ENCODE results near the gene DNAAF1.

DNAAF1 gene

DNA sequence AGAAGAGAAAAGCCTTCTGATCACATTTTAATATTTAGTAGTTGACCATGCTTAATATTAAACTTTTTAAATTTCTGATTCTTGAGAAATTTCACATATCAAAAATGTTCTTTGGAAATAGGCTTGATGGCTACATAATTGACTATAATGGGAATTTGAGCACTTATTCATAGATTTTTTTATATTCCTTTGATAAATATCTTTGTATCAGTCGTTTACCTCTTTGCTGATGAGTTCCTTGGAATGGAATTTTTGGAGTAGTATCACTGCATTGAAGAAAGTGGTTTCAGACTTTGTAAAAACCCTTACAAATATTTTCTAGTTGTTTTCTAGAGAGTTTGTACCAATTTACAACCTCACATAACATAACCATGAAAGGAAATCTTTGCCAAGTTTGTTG lies 14.7 kb downstream of the DNAAF1 start:
- DNase-seq (ENCODE audit: low read depth, low spot score) = no peak

DNA sequence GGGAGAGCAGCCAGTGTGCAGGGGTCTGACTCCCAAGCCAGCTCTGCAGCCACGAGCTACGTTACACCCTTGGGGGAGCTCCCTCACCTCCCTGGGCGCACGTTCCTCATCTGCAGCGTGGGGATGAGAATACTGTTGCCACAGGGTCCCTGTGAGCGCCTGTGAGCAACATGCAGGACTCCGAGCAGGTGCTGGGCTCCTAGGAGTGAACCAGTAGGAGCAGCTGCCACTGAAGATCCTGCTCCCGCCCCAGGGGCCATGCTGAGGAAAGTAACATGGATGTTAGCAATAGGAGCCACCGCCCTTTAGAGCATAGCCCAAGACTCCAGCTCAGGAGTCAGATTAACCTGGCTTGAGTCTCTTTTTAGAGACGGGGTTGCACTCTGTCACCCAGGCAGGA lies 15.9 kb downstream of the DNAAF1 start:
- no peak for DNase-seq (ENCODE audit: low read depth, low spot score)

DNA sequence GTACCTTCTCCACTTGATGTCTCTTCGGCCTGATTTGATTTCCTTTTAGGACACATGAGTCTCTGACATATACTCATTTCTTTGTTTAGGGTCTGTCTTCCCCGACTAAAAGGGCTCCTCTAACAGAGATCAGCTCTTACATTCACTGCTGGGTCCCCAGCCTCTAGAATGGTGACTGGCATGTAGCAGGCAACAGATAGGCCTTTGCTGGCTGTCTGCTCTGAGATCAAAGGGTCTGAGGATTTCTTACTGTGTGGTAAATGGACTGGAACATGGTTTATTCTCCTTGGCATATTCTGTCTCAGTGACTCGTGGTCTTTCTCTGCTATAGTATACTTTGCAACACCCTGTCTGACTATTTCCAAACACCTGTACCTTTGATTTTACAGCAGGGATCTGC lies 16.7 kb downstream of the DNAAF1 start:
- no peak for DNase-seq (ENCODE audit: low read depth, low spot score)

DNA sequence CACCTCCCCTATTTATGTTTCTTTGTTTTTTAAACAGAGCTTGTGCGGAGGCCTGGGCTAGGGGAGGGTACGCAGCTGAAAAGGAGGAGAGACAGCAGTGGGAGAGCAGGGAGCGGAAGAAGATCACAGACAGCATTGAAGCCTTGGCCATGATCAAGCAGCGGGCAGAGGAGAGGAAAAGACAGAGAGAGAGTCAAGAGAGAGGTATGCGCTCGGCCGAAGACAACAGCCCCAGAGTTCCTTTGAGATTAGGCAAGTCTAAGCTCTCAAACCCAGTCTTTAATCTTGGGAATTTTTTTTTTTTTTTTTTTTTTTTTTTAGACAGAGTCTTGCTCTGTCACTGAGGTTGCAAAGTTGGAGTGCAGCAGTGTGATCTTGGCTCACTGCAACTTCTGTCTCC lies 20.6 kb downstream of the DNAAF1 start:
- no peak for DNase-seq (ENCODE audit: low read depth, low spot score)

DNA sequence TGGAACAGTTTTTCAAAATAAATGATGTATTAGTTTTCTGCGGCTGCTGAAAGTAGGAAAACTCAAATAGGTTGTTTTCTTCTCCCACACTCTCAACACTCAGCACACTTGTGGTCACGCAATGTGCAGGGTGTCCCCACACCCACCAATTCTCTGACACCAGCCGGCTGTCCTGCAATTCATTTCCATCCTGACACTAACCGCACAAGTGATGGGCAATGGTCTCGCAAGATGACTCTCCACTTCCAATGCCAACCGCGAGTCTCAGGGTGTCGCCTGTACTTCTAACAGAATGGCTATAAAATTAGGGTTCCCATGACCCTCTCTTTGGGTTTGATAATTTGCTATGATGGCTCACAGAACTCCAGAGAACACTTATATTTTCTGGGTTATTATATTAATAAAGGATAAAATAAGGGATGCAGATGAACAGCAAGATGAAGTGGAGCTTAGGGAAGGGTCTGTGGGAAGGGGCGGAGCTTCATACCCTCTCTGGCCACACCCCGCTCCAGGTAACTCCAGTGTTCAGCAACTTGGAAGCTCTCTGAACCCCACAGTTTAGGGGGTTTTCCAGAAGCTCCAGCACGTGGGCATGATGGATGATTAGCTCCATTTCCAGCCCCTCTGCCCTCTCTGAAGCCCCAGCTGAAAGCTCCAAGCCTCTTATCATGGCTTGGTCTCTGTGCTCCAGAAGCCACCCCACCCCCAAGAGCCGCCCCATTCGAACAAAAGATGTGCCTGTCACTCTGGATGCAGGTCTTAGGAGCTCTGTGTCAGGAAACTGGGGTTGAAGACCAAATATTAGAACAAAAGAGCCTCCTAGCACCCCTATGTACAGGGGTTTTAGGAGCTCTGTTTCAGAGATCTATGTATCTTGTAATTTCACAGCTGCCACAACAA lies 21.9 kb downstream of the DNAAF1 start:
- no peak for DNase-seq (ENCODE audit: low read depth, low spot score)

DNA sequence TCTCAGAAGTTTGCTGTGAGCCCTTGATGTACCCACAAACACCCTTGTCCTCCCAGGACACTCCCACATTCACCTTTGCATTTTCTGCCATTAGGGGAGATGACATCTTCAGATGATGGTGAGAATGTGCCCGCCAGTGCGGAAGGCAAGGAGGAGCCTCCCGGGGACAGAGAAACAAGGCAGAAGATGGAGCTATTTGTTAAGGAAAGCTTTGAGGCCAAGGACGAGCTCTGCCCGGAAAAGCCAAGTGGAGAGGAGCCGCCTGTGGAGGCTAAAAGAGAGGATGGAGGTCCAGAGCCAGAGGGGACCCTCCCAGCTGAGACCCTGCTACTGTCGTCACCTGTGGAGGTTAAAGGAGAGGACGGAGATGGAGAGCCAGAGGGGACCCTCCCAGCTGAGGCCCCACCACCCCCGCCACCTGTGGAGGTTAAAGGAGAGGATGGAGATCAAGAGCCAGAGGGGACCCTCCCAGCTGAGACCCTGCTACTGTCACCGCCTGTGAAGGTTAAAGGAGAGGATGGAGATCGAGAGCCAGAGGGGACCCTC lies 24.7 kb downstream of the DNAAF1 start:
- DNase-seq (ENCODE audit: low read depth, low spot score) = no peak

DNA sequence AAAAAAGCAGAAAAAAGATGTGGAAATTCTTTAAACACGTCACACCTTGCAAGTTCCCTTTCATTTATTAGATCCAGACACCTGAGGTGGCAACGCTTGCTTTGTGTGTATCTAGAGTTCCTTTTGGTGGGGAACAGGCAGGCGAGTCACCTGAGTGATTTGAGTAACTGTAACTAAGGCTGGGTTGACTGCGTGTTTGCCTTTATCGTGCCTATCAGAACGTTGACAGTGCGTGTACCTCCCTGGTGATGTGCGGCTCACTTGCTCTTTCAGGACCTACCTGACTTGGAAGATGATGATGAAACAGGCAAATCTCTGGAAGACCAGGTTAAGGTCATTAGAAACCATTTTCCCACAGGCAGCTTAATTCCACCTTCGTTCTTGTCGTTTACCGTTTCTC lies 29.3 kb downstream of the DNAAF1 start:
- no peak for DNase-seq (ENCODE audit: low read depth, low spot score)

DNA sequence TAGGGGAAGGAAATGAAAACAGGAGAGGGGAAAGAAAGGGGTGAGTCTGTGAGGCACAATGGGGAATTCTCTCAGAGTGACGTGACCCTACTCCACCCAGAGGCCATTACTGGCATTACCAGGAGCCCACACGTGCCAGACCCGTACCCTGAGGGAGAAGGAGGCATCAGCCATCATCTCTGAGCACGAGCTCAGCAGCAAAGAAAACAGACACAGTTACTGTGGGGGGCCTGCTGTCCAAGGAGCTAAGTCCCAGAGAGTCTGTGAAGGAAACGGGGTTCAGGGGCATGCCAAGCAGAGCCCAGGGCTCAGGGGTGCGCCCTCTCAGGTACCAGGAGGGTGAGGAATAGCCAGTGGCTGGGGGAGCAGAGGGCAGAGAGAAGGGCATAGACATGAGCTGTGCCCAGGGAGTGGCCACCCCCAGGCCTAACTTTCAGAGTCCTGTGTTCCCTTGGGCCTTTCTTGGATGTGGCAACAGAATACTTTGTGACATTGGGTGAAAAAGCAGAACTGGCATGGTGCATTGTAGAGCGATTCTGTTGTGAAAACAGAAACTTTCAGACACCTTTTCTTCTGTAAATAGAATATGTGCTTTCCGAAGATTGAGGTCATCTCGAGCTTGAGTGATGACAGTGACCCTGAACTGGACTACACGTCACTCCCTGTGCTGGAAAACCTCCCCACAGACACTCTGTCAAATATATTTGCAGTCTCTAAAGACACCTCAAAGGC lies 30.4 kb downstream of the DNAAF1 start:
- no peak for DNase-seq (ENCODE audit: low read depth, low spot score)

DNA sequence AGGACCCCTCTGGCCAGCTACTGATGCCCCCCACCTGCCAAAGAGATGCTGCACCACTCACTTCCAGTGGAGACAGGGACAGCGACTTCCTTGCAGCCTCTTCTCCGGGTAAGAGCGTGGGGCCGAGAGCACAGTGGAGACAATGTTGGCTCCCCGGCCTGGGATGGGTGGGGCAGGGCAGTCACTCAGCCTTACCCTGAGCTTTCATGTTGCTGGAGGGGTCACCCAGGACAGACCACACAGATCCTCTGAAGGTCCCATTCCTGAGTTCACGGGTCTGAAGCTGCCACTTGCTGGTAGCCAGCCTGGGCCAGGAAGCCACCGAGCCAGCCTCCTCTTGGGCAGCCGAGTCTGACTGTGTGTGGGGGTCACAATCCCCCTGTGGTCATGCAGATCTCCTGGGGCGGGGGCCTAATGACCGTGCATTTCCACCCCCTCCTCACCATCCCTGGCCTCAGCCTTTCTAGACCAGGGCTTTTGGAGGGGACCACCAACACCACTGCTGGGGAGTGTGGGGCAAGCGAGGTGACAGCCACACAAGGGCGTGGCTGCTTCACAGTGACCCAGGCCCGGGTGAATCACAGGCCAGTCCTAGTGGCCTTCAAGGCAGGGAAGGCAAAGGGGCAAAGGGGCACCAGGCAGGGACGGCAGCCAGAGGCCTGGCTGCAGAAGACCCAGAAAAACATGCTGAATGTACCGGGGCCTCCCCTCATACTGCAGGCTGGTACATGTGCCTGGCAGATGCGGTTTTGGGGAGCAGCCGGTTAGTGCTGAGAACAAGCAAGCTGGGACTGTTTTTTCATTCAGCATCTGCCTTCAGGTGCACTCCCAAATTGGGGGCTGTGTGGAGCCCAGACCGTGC lies 31.3 kb downstream of the DNAAF1 start:
- no peak for DNase-seq (ENCODE audit: low read depth, low spot score)

DNA sequence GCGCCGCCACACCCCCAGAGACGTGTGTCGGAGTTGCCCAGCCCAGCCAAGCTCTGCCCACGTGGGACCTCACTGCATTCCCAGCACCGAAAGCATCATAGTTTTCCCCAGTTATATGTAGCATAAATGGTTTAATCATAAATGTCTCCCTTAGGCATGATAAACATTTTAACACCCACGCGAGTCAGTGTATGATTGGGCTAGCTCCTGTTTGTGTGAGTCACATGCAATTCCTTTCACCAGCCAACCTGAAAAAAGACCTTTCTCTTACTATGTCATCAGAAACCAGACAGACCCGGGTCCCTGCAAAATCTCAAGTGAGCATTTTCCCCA lies 32.6 kb downstream of the DNAAF1 start:
- DNase-seq (ENCODE audit: low read depth, low spot score) = no peak

DNA sequence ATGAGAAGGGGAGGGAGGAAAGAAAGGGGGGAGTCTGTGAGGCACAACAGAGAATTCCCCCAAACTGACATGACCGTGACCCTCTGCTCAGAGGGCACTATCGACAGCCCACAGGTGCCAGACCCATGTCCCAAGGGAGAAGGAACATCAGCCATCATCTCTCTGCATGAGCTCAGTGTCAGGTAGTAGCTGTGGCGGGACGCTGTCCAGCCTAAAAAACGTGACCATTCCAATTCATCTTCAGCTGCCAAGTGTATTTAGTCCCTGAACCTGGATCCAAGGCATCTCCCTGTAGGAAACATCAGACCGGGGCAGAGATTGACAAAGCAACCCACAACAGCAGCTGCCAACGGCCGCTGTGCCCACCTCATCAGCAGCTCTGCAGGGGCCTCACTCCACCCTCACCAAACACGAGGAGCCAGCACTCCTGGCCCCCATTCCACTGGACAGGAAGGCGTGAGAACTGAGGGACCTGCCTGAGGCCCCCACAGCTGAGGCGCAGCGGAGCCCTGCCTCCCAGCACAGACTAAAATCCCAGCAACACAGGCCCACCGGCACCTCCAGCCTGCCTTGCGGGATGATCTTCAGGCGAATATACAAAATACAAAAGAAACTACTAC lies 33.1 kb downstream of the DNAAF1 start:
- DNase-seq (ENCODE audit: low read depth, low spot score) = no peak

DNA sequence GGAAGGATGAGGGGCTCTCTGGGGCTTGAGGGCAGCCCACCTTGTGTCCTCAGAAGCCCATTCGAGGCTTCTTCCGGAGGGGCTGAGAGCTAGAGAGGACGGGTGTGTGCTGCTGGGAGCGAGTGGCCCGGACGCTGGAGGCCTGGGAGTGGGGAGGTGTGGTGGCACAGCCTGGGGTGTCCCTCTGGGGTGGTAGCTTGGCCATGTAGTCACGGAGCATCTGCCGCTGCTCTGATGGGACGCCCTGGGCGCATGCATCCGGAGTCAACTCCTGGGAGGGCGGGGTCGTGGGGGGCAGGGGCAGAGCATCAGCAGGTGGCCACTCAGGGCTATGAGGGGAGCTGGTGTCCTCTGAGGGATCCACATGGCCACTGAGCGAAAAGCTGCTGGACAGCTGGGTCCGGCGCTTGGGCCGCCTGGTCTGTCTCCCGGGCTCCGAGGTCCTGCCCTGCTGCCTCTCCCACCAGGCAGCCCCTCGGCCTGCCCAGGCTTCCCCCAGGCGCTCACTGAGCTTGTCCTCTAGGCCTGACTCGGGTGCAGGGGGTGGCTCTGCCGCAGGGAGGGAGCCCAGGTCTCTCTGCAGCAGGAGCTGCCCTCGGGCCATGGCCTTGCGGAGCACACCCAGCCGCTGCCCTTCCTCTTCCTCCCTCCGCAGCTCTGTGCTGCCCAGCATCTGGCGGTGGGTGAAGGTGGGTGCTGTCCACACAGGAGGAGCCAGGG lies 33.9 kb downstream of the DNAAF1 start:
- DNase-seq (ENCODE audit: low read depth, low spot score) = no peak

DNA sequence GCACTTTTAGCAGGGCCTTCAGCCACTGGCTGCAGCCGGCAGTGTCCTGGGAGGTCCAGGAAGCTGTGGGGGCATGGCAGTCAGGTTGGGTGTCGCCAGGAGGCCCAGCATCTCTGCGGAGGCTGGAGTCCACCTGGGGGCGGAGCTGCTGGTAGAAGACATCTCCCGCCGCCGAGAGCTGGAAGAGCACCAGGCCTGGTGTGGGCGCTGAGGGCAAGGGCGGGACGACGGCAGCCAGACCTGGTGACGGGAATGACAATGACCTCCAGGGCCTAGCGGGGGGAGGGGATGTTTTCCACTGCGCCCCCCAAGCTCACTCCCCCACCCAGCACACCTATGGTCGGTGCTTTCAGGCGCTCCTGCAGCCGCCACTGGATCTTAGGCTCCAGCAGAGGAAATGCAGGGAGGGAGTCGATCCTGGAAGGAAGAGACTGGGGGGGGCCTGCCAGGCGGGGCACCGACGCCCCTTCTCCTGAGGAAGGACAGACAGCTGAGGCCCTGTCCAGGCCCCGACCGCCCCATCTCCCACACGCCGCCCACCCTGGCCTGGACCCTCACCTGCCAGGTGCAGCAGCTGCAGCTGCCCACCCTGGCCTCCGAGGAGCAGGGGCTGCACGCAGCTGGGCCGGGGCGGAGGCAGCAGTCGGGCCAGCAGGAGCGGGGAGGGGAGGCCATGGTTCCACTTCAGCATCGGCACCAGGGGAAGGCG lies 34.7 kb downstream of the DNAAF1 start:
- no peak for DNase-seq (ENCODE audit: low read depth, low spot score)

DNA sequence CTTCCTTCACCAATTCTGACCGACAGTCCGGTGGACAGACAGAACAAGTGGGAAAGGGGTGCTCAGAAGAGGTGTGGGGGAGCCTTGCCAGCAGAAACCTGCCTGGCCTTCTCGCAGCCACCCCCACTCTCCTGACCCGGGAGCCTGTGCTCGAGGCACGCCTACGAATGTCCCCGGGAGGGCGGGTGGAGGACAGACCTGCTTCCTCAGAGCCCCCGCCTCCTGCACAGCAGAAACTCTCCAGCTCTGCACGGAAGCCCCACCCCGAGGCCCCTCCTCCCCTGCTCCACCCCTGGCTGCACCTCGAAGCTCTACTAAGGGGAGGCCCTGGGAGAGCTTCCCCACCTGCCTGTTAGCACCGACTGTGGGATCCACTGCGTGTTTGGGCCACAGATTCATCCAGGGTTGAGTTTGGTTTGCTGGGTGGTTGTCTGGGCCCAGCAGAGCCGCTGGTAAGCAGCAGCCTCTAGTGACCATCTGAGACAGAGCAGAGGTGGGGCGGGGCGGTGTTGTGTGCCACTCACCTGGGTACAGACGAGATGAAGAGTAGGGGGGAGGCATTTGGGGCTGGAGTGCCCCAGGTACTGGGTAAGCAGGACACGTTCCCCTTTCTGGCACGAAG lies 35.5 kb downstream of the DNAAF1 start:
- DNase-seq (ENCODE audit: low read depth, low spot score) = no peak

DNA sequence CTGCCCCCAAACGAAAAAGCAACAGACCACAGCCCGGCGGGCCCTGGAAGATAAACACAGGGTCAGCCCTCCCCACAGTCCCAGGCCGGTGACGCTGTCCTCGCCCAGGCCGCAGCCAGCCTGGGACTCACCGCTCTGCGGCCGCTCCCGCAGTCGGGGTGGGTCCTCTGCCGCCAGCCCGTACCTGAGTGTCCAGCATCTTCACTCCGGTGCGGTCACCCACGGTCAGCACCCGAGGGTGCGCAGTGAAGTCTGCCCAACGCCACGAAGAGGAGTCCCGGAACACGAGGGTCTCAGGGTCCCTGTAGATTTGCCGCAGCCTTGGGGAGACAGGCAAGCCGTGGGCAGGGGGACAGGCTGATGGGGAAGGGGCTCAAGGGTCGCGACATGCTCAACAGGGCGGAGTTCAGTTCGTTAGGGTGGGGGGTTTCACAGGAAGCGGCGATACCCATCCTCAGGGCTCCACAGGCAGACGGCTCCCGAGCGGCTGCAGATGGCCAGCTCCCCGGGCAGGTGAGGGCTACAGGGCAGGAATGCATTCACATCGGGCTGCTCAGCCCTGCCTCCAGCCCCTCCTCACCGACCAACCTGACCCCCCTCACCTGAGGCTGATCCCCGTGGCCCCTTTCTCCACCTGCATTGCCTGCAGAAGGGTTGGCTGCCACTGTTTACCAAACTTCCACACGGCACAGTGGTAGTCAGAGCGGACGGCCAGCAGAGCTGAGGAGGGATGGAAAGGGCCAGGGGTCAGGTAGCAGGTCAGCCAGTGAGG lies 36.2 kb downstream of the DNAAF1 start:
- no peak for DNase-seq (ENCODE audit: low read depth, low spot score)

DNA sequence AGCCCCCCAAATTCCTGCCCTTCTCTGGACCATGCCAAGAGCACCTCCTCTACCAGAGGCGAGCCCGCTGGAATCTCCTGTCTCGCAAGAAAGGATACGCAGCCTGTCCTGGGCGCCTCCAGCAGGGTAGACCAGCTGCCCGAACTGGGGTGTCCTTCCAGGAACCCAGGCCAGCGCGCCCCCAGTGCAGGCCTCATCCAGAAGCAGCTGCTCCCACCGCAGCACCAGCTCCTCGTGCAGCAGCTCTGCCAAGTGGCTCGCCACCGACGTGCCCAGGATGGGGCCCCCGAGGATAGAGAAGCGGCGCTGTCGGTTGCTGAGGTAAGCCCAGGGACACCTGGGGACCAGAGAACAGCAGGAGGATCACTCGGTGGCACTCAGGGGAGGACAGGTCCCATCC lies 37.0 kb downstream of the DNAAF1 start:
- no peak for DNase-seq (ENCODE audit: low read depth, low spot score)

DNA sequence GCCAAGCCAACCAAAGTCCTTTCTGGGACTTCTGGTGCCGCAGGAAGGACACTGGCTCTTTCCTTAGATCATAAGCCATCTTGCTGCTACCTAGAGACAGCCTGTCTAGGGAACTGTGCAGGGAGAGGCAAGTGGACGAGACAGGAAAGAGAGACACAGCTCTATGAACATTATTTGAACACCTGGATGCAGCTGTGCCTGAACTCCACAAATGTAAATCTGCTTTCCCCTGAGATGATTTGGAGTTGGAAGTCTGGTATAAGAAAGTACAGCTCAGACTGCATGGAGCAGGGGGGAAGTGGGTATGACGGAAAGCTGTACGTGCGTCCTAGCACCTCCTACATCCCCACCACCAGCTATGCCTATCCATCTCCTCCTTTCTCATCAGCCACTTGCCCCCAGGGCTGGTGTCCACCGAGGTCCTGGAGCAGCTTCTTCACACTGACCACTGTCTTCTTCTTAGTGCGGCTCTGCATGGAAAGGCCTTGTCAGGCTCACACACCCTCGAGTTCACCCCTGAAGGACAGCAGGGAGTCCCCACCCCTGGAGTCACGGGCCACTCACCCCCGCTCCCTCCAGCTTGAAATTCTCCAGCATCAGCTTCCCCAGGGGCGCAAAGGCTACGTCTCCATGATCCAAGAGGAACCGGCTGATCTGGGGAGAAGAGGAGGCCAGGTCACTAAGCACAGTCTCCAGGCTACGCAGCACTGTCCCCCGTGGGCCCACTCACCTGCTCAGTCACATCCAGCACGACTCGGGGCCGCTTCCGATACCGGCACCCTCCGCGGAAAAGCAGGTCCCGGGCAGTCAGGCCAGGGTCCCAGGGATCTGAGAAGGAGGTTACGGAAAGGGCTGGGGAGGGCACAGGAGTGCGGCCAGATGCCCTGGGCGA lies 37.8 kb downstream of the DNAAF1 start:
- no peak for DNase-seq (ENCODE audit: low read depth, low spot score)

DNA sequence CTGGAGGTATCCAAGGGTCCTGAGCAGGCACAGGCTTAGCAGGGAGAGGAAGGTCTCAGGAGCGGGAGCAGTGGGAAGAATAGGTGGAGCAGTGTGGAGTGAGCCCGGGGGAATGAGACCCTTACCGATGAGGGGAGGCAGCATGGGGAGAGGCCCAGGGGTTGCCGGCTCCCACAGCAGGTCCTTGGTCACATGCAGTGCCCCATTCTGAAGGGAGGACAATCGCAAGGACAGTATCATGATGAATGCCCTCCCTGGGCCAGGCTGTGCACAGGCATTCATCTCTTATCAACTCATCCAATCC lies 38.4 kb downstream of the DNAAF1 start:
- DNase-seq (ENCODE audit: low read depth, low spot score) = no peak
